ENCODE measurements around the gene RNF13. TPM values are rescaled to one million over a fixed set of nuclear protein-coding genes. Genes with fewer than 3 reads are reported as not detected.
A peak's percentile ranks its signal among the peaks of the same experiment; 100 is the strongest.

The RNF13 gene
- total and polyA plus RNA-seq, 12 donors = 28.6 to 136 (median 77.4) TPM

DNA sequence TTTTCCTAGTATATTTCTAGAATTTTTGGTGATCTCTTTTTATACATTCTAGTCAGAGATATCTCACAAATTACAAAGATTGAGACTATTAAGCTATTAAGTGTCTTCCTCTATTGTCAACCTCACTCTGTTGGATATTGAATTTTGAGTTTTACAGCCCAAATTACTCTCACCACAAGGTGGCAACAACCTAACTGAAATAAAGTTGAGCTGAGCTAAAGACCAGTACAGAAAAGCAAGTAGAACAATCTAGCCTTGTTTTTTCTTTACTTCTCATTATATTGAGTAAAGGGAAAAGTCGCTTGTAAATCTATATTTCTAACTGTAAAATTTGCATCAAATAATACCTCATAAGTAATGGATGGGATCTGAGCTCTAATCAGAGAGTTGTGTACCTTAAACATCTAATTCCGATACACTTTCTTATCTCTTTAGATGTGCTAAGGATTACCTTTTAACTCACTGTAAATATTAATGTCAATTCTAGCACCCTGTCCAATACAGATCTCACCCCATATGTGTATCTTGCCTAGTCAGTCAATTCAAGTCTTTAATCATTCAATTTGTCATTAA, 47.2 kb upstream of the RNF13 start:
- no peaks in the 10 kb centered on the region for H3K9me3 ChIP-seq (replicated peaks in 1 of 3)
- H3K27ac ChIP-seq = no peak overlapping the region
- no peaks in the 10 kb centered on the region for H3K36me3 ChIP-seq (replicated peaks in 1 of 2)
- TF ChIP-seq CTCF (IDR thresholded peaks at IDR 0.05) (peak in 5 of 6 experiments; percentile 46 to 58 (median 49)), POLR2A (IDR thresholded peaks at IDR 0.05) (no peak)
- 63 to 74% (median 68%) methylated on average over 2 of the region's 2 CpGs for WGBS, 4 donors
- intact Hi-C loops (cut with DNase I) = no loop called here
- no peak overlapping the region for H3K4me3 ChIP-seq
- no peaks in the 10 kb centered on the region for H3K4me1 ChIP-seq (replicated peaks in 1 of 2)
- DNase-seq = no peak
- H3K27me3 ChIP-seq = no peaks in the 10 kb centered on the region

DNA sequence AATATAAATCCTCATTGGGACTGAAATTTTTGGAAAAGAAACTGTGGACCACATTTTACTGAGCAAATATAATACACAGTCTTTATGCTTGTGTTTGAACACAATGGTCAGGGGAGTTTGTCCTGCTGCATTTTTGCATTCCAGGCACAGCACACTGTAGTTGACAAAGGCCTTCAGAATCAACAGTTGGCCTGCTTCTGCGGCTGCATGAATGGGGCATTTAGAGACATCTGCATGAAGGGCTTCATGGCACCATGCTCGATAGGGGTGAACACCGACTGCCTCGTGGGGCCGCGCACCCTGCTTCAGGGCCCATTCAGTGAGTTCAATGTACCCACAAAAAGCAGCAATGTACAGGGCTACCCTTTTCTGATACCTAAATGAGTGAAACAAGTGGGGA, 45.3 kb upstream of the RNF13 start:
- 82 to 90% (median 85%) methylated on average over 6 of the region's 6 CpGs for WGBS, 4 donors
- Histone ChIP-seq H3K27me3 (no peaks in the 10 kb centered on the region), H3K36me3 (replicated peaks in 1 of 2) (no peaks in the 10 kb centered on the region), H3K4me1 (replicated peaks in 1 of 2) (no peaks in the 10 kb centered on the region), H3K27ac (no peak overlapping the region), H3K4me3 (no peak overlapping the region), H3K9me3 (replicated peaks in 1 of 3) (no peaks in the 10 kb centered on the region)
- intact Hi-C loops (cut with DNase I) = no loop called here
- TF ChIP-seq CTCF (IDR thresholded peaks at IDR 0.05) (no peak), POLR2A (IDR thresholded peaks at IDR 0.05) (no peak)
- DNase-seq = no peak

DNA sequence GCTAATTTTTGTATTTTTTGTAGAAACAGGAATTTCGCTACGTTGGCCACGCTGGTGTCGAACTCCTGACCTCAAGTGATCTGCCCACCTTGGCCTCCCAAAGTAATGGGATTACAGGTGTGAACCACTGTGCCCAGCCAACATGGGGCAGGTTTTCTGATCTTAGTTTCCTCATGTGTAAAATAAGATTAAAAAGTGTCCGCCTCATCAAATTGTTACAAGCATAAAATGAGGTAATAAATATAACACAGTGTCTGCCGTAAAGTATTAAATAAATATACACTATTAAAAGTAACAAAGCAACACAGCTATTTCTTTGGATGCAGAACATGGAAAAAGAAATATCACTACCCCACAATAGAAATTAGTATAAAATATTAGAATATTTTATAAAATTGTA, 44.3 kb upstream of the RNF13 start:
- no peaks in the 10 kb centered on the region for H3K9me3 ChIP-seq (replicated peaks in 1 of 3)
- H3K4me1 ChIP-seq (replicated peaks in 1 of 2) = no peaks in the 10 kb centered on the region
- H3K27me3 ChIP-seq = no peaks in the 10 kb centered on the region
- TF ChIP-seq POLR2A (IDR thresholded peaks at IDR 0.05) = no peak
- no peak for TF ChIP-seq CTCF (IDR thresholded peaks at IDR 0.05)
- DNase-seq = no peak
- H3K27ac ChIP-seq = no peak overlapping the region
- no peak overlapping the region for H3K4me3 ChIP-seq
- intact Hi-C loops (cut with DNase I) = no loop called here
- H3K36me3 ChIP-seq (replicated peaks in 1 of 2) = no peaks in the 10 kb centered on the region
- WGBS, 4 donors = 82 to 90% (median 87%) methylated on average over 6 of the region's 6 CpGs

DNA sequence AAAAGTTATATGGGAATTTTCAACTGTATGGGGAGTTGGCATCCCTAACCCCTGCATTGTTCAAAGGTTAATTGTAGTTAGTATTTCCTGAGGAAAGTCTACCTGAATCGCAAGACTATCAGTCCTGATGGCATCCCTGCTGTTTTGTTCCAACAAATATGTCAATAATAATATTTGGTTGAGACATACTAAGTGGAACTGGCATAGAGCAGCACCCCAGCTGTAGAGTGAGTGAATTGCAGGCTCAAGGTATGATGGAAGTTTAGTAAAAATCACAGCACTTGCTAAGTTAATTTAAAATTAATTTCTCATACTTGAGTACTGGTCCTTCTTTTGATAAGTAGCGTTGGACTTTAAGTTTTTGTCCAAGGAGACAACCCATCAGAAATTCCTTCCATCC, 42.8 kb upstream of the RNF13 start:
- no peak for DNase-seq
- Histone ChIP-seq H3K36me3 (replicated peaks in 1 of 2) (no peaks in the 10 kb centered on the region), H3K27ac (no peak overlapping the region), H3K9me3 (replicated peaks in 1 of 3) (no peaks in the 10 kb centered on the region), H3K4me3 (no peak overlapping the region), H3K27me3 (no peaks in the 10 kb centered on the region), H3K4me1 (replicated peaks in 1 of 2) (no peaks in the 10 kb centered on the region)
- no peak for TF ChIP-seq CTCF (IDR thresholded peaks at IDR 0.05)
- TF ChIP-seq POLR2A (IDR thresholded peaks at IDR 0.05) = no peak
- intact Hi-C loops (cut with DNase I) = loop anchor here (5.0 to 10.0 kb wide), 3 partner anchors 37 to 265 kb away; no protein-coding TSS in a partner anchor
- WGBS, 4 donors = 75 to 86% (median 85%) methylated on average over 2 of the region's 2 CpGs
